Measurements from ENCODE around the gene SLC2A1. TPM values are rescaled to one million over a fixed set of nuclear protein-coding genes. Genes with fewer than 3 reads are reported as not detected.

Gene SLC2A1
- total and polyA plus RNA-seq, 2 experiments from 2014 or later = 271 to 301 TPM

DNA sequence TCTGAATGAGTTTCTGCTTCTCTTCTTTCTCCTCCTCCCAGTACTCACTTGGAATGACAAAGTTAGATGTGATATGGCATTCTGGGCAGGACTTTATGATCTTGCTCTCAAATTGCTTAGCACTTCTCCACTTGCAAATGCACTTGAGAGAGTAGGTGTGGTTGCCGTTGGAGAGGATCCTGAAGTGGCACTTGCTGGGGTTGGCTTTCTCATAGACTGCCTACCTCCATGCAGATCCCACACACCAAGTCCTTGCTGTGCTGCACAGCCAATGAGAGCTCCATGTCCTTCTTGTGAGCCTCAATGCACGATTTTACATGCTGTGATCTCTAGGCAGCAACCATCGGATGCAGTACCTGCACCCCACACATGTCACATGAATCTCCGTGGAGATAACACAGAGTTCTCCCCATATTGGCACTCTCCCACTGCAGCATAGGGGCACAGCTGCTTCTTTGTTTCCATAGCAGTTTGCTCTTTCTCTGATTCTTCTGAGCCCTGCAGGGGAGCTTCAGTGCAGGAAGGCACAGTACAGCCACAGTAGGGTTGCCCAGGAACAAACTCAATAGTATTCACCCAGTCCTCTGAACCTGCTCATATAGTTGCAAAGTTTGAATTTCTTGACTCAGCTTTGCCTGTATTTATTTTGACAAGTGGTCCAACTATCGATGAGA lies 67.1 kb downstream of the SLC2A1 start:
- DNase-seq (ENCODE audit: low spot score) = no peak
- Histone ChIP-seq H2AFZ (no peak overlapping the region), H3K79me2 (no peaks in the 10 kb centered on the region), H3K4me1 (ENCODE audit: insufficient read depth) (no peaks in the 10 kb centered on the region), H3K36me3 (replicated peaks; ENCODE audit: insufficient read depth, low read depth) (no peaks in the 10 kb centered on the region), H3K27me3 (no peaks in the 10 kb centered on the region), H3K9me3 (ENCODE audit: low read depth) (no peaks in the 10 kb centered on the region), H3K4me2 (no peak overlapping the region), H3K27ac (no peak overlapping the region), H3K4me3 (no peak overlapping the region), H4K20me1 (ENCODE audit: insufficient read depth, poor library complexity, severe bottlenecking) (no peaks in the 10 kb centered on the region), H3K9me2 (replicated peaks; ENCODE audit: insufficient read depth) (no peaks in the 10 kb centered on the region)
- WGBS (ENCODE audit: low lambda C conversion rate, missing lambda C conversion rate) = 63% methylated on average over 5 of the region's 5 CpGs
- TF ChIP-seq EZH2phosphoT487 (IDR thresholded peaks at IDR 0.05; ENCODE audit: low read depth, severe bottlenecking, unreplicated experiment) = no peak

DNA sequence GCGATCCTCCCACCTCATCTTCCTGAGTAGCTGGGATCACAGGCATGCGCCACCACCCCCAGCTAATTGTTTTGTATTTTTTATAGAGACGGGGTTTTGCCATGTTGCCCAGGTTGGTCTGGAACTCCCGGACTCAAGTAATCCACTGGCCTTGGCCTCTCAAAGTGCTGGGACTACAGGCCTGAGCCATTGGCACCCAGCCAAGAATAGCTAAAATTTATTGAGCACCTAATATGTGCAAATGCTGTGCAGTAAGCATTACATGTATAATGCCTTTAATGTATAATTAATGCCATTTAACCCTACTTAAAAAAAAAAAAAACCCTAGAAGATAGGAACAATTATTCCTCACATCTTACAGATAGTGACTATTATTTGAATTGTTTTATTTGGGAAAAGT lies 69.4 kb downstream of the SLC2A1 start:
- Histone ChIP-seq H3K9me3 (ENCODE audit: low read depth) (no peaks in the 10 kb centered on the region), H2AFZ (no peak overlapping the region), H4K20me1 (ENCODE audit: insufficient read depth, poor library complexity, severe bottlenecking) (no peaks in the 10 kb centered on the region), H3K27ac (no peak overlapping the region), H3K4me1 (ENCODE audit: insufficient read depth) (no peaks in the 10 kb centered on the region), H3K79me2 (no peaks in the 10 kb centered on the region), H3K36me3 (replicated peaks; ENCODE audit: insufficient read depth, low read depth) (no peaks in the 10 kb centered on the region), H3K4me3 (no peak overlapping the region), H3K9me2 (replicated peaks; ENCODE audit: insufficient read depth) (no peaks in the 10 kb centered on the region), H3K27me3 (no peaks in the 10 kb centered on the region), H3K4me2 (no peak overlapping the region)
- TF ChIP-seq, protein P1, sequence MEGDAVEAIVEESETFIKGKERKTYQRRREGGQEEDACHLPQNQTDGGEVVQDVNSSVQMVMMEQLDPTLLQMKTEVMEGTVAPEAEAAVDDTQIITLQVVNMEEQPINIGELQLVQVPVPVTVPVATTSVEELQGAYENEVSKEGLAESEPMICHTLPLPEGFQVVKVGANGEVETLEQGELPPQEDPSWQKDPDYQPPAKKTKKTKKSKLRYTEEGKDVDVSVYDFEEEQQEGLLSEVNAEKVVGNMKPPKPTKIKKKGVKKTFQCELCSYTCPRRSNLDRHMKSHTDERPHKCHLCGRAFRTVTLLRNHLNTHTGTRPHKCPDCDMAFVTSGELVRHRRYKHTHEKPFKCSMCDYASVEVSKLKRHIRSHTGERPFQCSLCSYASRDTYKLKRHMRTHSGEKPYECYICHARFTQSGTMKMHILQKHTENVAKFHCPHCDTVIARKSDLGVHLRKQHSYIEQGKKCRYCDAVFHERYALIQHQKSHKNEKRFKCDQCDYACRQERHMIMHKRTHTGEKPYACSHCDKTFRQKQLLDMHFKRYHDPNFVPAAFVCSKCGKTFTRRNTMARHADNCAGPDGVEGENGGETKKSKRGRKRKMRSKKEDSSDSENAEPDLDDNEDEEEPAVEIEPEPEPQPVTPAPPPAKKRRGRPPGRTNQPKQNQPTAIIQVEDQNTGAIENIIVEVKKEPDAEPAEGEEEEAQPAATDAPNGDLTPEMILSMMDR (IDR thresholded peaks at IDR 0.05; ENCODE audit: poor library complexity) = no peak
- TF ChIP-seq EZH2phosphoT487 (IDR thresholded peaks at IDR 0.05; ENCODE audit: low read depth, severe bottlenecking, unreplicated experiment) (no peak), EZH2 (IDR thresholded peaks at IDR 0.05; ENCODE audit: borderline replicate concordance) (no peak)
- DNase-seq (ENCODE audit: low spot score) = no peak
- WGBS (ENCODE audit: low lambda C conversion rate, missing lambda C conversion rate) = 60% methylated on average over 4 of the region's 4 CpGs

DNA sequence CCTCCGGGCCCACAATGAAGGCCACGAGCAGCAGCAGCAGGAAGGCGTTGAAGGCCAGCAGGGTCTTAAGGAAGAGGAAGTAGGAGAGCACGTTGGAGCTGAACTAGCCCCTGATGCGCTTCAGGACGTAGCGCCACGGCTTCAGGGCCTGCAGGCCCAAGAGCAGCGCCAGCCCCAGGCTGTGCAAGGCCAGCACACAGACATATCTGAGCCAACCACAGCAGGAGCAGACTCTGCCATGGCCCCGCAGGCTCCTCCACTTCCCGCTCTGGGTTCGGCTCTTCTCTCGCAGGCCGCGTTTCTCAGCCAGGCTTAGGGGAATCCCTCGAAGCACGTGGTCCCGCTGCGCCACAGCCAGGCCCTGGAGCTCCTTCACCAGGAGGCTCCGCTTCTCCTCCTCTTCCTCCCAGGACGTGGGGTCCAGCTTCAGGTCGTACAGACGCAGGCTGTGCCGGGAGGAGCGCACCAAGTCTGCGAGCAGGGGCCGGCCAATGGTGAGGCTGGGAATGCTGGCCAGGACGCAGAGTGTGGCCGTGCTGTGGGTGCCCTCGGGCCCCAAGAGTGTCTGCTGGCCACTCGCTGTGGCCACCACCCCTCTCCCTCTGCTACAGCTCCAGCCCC lies 70.5 kb downstream of the SLC2A1 start:
- H3K36me3 ChIP-seq (replicated peaks; ENCODE audit: insufficient read depth, low read depth) = no peaks in the 10 kb centered on the region
- H3K9me2 ChIP-seq (replicated peaks; ENCODE audit: insufficient read depth) = no peaks in the 10 kb centered on the region
- no peak overlapping the region for H3K4me3 ChIP-seq
- TF ChIP-seq EZH2phosphoT487 (IDR thresholded peaks at IDR 0.05; ENCODE audit: low read depth, severe bottlenecking, unreplicated experiment) (no peak), EZH2 (IDR thresholded peaks at IDR 0.05; ENCODE audit: borderline replicate concordance) (no peak)
- TF ChIP-seq, protein P1 (IDR thresholded peaks at IDR 0.05; ENCODE audit: poor library complexity) = no peak
- no peaks in the 10 kb centered on the region for H3K79me2 ChIP-seq
- no peak overlapping the region for H3K4me2 ChIP-seq
- no peak for DNase-seq (ENCODE audit: low spot score)
- no peaks in the 10 kb centered on the region for H3K9me3 ChIP-seq (ENCODE audit: low read depth)
- H3K27me3 ChIP-seq = no peaks in the 10 kb centered on the region
- H2AFZ ChIP-seq = no peak overlapping the region
- H4K20me1 ChIP-seq (ENCODE audit: insufficient read depth, poor library complexity, severe bottlenecking) = no peaks in the 10 kb centered on the region
- 95% methylated on average over 29 of the region's 31 CpGs for WGBS (ENCODE audit: low lambda C conversion rate, missing lambda C conversion rate)
- no peaks in the 10 kb centered on the region for H3K4me1 ChIP-seq (ENCODE audit: insufficient read depth)
- no peak overlapping the region for H3K27ac ChIP-seq

DNA sequence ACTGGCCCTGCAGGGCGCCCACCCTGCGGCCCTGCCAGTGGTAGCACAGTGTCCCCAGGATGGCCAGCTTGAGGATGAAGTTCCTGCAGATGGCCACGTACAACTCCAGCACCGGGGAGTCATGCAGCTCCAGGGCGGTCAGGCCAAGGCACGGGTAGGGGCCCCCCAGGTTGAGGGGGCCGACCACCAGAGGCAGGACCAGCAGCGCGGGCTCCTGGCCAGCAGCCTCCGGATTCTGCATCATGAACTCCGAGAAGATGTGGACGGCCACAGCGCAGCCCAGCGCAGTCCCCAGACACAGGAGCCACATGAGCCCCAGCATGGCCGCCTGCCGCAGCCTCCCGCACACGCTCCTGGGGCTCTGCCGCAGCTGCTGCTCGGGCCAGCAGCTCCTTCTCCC lies 71.3 kb downstream of the SLC2A1 start:
- TF ChIP-seq EZH2phosphoT487 (IDR thresholded peaks at IDR 0.05; ENCODE audit: low read depth, severe bottlenecking, unreplicated experiment) (no peak), EZH2 (IDR thresholded peaks at IDR 0.05; ENCODE audit: borderline replicate concordance) (no peak)
- TF ChIP-seq, protein P1 (IDR thresholded peaks at IDR 0.05; ENCODE audit: poor library complexity) = no peak

More for the DNA sequence above, 71.3 kb downstream of the SLC2A1 start:
- no peaks in the 10 kb centered on the region for H3K9me2 ChIP-seq (replicated peaks; ENCODE audit: insufficient read depth)
- no peak overlapping the region for H3K27ac ChIP-seq
- H3K36me3 ChIP-seq (replicated peaks; ENCODE audit: insufficient read depth, low read depth) = no peaks in the 10 kb centered on the region
- no peak overlapping the region for H3K4me2 ChIP-seq
- no peak overlapping the region for H3K4me3 ChIP-seq
- H3K9me3 ChIP-seq (ENCODE audit: low read depth) = no peaks in the 10 kb centered on the region
- WGBS (ENCODE audit: low lambda C conversion rate, missing lambda C conversion rate) = 92% methylated on average over 18 of the region's 20 CpGs
- H2AFZ ChIP-seq = no peak overlapping the region
- H4K20me1 ChIP-seq (ENCODE audit: insufficient read depth, poor library complexity, severe bottlenecking) = no peaks in the 10 kb centered on the region
- H3K79me2 ChIP-seq = no peaks in the 10 kb centered on the region
- no peak for DNase-seq (ENCODE audit: low spot score)
- no peaks in the 10 kb centered on the region for H3K27me3 ChIP-seq
- no peaks in the 10 kb centered on the region for H3K4me1 ChIP-seq (ENCODE audit: insufficient read depth)
